ENCODE data around the gene GSN. TPM values are rescaled to one million over a fixed set of nuclear protein-coding genes. Genes with fewer than 3 reads are reported as not detected.

Gene GSN
- total RNA-seq, 4 donors from 2014 or later, result 3,163 to 12,584 (median 6,723) TPM

GRCh38 chr9:121360601-121361374 is 92.8 kb downstream of the GSN start:
- no peak for TF ChIP-seq CTCF (IDR thresholded peaks at IDR 0.05; ENCODE audit: low read depth)

GRCh38 chr9:121362813-121363621 is 95.1 kb downstream of the GSN start:
- no peak for TF ChIP-seq CTCF (IDR thresholded peaks at IDR 0.05; ENCODE audit: low read depth)

GRCh38 chr9:121363622-121363961 is 95.6 kb downstream of the GSN start:
- TF ChIP-seq CTCF (IDR thresholded peaks at IDR 0.05; ENCODE audit: low read depth), result no peak

- no peak for TF ChIP-seq CTCF (IDR thresholded peaks at IDR 0.05; ENCODE audit: low read depth)
Measured at GRCh38 chr9:121364077-121364476, 96.1 kb downstream of the GSN start.

GRCh38 chr9:121364886-121365285 is 96.9 kb downstream of the GSN start:
- TF ChIP-seq CTCF (IDR thresholded peaks at IDR 0.05; ENCODE audit: low read depth), result no peak

GRCh38 chr9:121365564-121365963 is 97.6 kb downstream of the GSN start:
- TF ChIP-seq CTCF (IDR thresholded peaks at IDR 0.05; ENCODE audit: low read depth), result no peak

GRCh38 chr9:121366611-121367192 is 98.7 kb downstream of the GSN start:
- TF ChIP-seq CTCF (IDR thresholded peaks at IDR 0.05; ENCODE audit: low read depth), result no peak

All from subcutaneous adipose tissue (tissue), 4 donors.